ENCODE results near the gene PPP1R16B.

The PPP1R16B gene

GRCh38 chr20:38866265-38867061 is 61.0 kb downstream of the PPP1R16B start:
- Histone ChIP-seq H3K36me3 (replicated peaks) (no peaks in the 10 kb centered on the region), H3K27ac (no peak overlapping the region), H3K4me3 (ENCODE audit: low read depth, low read length) (no peak overlapping the region), H3K27me3 (replicated peaks) (no peaks in the 10 kb centered on the region)
- TF ChIP-seq, protein P1, sequence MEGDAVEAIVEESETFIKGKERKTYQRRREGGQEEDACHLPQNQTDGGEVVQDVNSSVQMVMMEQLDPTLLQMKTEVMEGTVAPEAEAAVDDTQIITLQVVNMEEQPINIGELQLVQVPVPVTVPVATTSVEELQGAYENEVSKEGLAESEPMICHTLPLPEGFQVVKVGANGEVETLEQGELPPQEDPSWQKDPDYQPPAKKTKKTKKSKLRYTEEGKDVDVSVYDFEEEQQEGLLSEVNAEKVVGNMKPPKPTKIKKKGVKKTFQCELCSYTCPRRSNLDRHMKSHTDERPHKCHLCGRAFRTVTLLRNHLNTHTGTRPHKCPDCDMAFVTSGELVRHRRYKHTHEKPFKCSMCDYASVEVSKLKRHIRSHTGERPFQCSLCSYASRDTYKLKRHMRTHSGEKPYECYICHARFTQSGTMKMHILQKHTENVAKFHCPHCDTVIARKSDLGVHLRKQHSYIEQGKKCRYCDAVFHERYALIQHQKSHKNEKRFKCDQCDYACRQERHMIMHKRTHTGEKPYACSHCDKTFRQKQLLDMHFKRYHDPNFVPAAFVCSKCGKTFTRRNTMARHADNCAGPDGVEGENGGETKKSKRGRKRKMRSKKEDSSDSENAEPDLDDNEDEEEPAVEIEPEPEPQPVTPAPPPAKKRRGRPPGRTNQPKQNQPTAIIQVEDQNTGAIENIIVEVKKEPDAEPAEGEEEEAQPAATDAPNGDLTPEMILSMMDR (IDR thresholded peaks at IDR 0.05; ENCODE audit: low read depth, low read length, missing control alignments) = no peak
- in situ Hi-C loops (cut with HindIII; ENCODE audit: low pct_ligation_motif_present, low sequenced_read_pairs) = no loop called here
- no peak for DNase-seq

- in situ Hi-C loops (cut with HindIII; ENCODE audit: low pct_ligation_motif_present, low sequenced_read_pairs) = no loop called here
- Histone ChIP-seq H3K4me3 (ENCODE audit: low read depth, low read length) (no peak overlapping the region), H3K36me3 (replicated peaks) (no peaks in the 10 kb centered on the region)
These were observed 61.5 kb downstream of the PPP1R16B start for GRCh38 chr20:38867062-38867359.

DNA sequence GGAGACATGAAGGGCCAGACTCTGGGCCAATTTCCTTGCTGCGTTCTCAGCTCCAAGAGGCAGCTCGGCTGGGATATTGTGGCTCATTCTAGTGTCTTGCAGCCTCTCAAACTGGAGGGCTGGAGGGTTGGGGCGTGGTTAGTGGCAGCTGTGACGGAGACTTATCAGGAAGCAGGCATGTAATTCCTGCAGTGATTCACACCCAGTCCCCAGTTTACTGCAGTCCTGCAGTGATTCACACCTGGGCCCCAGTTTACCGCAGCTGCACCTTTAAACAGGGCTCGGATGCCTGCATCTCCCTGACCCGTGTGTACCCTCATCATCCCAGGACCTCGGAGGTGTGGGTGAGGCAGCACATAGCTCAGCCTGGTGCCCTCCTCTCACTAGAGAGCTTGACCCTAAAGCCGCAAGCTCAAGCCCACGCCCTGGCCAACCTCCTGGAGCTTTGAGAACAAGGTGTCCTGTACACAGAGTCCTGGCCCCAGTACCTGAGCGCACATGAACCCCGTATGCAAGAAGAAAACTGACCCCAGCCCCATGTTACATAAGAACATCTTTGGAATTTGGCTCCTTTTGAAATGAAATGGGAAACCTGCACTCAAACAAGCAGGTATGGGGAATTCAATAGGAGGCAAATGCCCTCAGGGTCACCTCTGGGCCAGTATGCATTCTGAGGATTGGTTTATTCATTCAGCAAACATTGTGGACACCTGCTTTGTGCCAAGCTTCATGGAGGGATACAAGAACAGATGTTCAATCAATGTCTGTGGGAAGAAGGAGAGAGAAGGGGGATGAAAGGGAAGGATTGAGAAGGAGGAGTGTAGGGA is 65.4 kb downstream of the PPP1R16B start:
- TF ChIP-seq, protein P1 (IDR thresholded peaks at IDR 0.05; ENCODE audit: low read depth, low read length, missing control alignments) = no peak
- H3K4me3 ChIP-seq (ENCODE audit: low read depth, low read length) = no peak overlapping the region
- in situ Hi-C loops (cut with HindIII; ENCODE audit: low pct_ligation_motif_present, low sequenced_read_pairs) = no loop called here
- H3K27ac ChIP-seq = no peak overlapping the region
- DNase-seq = no peak
- H3K36me3 ChIP-seq (replicated peaks) = no peaks in the 10 kb centered on the region
- no peaks in the 10 kb centered on the region for H3K27me3 ChIP-seq (replicated peaks)

More at GRCh38 chr20:38867062-38867359, 61.5 kb downstream of the PPP1R16B start:
- no peak for DNase-seq
- Histone ChIP-seq H3K27ac (no peak overlapping the region), H3K27me3 (replicated peaks) (no peaks in the 10 kb centered on the region)
- TF ChIP-seq, protein P1 (IDR thresholded peaks at IDR 0.05; ENCODE audit: low read depth, low read length, missing control alignments) = no peak

DNA sequence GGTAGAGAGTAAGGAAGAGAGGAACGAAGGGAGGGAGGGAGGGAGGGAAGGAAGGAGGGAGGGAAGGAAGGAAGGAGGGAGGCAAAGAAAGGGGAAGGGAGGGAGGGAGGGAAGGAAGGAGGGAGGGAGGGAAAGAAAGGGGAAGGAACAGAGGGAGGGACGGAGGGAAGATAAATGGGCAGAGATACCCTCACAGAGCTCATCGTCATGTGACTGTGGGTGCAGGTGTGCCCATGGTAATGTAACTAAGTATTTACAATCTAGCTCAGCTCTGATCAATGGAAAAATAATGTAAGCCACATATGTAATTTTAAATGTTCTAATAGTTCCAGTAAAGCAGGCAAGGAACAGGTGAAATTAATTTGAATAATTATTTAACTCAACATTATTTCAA is 66.1 kb downstream of the PPP1R16B start:
- no peak for DNase-seq
- Histone ChIP-seq H3K36me3 (replicated peaks) (no peaks in the 10 kb centered on the region), H3K27me3 (replicated peaks) (no peaks in the 10 kb centered on the region), H3K27ac (no peak overlapping the region), H3K4me3 (ENCODE audit: low read depth, low read length) (no peak overlapping the region)
- TF ChIP-seq, protein P1 (IDR thresholded peaks at IDR 0.05; ENCODE audit: low read depth, low read length, missing control alignments) = no peak
- in situ Hi-C loops (cut with HindIII; ENCODE audit: low pct_ligation_motif_present, low sequenced_read_pairs) = no loop called here

GRCh38 chr20:38872036-38872435 is 66.5 kb downstream of the PPP1R16B start:
- no peaks in the 10 kb centered on the region for H3K27me3 ChIP-seq (replicated peaks)
- TF ChIP-seq, protein P1 (IDR thresholded peaks at IDR 0.05; ENCODE audit: low read depth, low read length, missing control alignments) = no peak
- H3K36me3 ChIP-seq (replicated peaks) = no peaks in the 10 kb centered on the region
- no peak overlapping the region for H3K4me3 ChIP-seq (ENCODE audit: low read depth, low read length)
- in situ Hi-C loops (cut with HindIII; ENCODE audit: low pct_ligation_motif_present, low sequenced_read_pairs) = no loop called here
- no peak for DNase-seq
- no peak overlapping the region for H3K27ac ChIP-seq

All from brain microvascular endothelial cell (primary cell).